ENCODE data around the gene IMMP1L.

GRCh38 chr11:31480930-31481329 lies 28.5 kb downstream of the IMMP1L start:
- TF ChIP-seq EZH2 (IDR thresholded peaks at IDR 0.05): no peak
- TF ChIP-seq POLR2AphosphoS5 (IDR thresholded peaks at IDR 0.05; ENCODE audit: borderline replicate concordance, low read depth, low read length): no peak
